Astrocyte of the cerebellum (primary cell): Measurements from ENCODE around the gene C10orf90.
"Not testable (repeated sequence)": the region's sequence is repeated elsewhere in the genome, so short reads cannot be mapped to it uniquely, and the experiment has no call there.

Source experiments
- DNase-seq: peaks from one replicate; pipeline ENCODE4 v3.0.0-alpha.2; 2011; ENCODE audit warnings: low read depth
- H3K4me3 ChIP-seq: 2 replicates; pipeline ENCODE4 v1.5.1; 2011; ENCODE audit warnings: mild to moderate bottlenecking, low read depth, low read length, moderate library complexity
- in situ Hi-C: cut with HindIII; loops from 2 replicates; pipeline ENCODE4 v1.10.0; 2017; ENCODE audit warnings: low sequenced_read_pairs
- TF ChIP-seq, protein P1 (sequence below): IDR thresholded peaks from 2 replicates; pipeline ENCODE4 v1.5.1; 2012; ENCODE audit warnings: low read length, low read depth, moderate library complexity, mild to moderate bottlenecking; ENCODE audit errors: missing control alignments

The C10orf90 gene

DNA sequence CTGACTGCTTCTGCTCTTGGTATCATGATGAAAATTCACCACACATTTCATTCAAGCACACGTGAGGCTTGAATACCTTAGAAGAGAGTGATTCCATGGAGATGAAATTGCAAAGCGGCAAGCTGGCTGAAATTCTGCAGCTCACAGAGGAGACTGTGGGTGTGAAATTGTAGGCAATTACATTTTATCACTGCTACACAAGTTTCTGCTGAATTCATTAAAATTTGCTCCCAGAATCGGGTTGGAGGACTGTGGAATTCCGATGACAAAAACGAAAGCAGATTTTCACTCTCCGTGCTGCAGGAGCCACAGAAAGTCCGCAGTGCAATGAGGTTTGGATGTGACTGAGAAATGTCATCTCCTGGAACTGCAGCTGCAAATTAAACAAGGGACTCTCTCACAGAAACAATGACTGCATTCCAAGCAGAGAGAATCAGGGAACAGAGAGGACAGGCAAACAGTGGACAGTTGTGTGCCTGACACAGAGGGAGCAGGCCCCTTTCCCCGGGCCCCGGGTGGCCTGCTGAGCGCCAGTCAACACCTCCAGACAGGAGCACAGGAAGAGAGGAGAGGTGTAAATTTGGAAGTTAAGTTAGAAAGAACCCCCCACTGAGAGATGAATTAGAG, 109.1 kb downstream of the C10orf90 start:
- in situ Hi-C loops: no loop called here

DNA sequence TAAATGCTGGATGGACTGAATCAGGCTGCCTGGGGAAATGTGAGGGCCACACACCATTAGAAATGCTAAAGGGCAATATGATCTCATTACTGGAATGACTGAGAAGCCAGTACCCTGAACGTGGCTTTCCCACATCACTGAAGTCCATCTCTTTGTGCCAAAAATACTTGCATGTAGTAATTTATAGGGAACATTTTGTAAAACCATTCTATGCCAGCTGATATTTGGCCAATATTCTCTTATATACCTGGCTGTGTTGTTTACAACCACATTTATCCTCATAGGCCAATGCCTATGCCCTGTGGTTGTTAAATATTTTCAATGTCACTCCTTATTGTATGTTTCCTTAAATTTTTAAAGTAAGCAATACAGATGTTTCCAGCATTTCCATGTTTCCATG, 111.6 kb downstream of the C10orf90 start:
- DNase-seq: no peak
- no peak overlapping the region for H3K4me3 ChIP-seq
- in situ Hi-C loops: no loop called here
- TF ChIP-seq, protein P1, sequence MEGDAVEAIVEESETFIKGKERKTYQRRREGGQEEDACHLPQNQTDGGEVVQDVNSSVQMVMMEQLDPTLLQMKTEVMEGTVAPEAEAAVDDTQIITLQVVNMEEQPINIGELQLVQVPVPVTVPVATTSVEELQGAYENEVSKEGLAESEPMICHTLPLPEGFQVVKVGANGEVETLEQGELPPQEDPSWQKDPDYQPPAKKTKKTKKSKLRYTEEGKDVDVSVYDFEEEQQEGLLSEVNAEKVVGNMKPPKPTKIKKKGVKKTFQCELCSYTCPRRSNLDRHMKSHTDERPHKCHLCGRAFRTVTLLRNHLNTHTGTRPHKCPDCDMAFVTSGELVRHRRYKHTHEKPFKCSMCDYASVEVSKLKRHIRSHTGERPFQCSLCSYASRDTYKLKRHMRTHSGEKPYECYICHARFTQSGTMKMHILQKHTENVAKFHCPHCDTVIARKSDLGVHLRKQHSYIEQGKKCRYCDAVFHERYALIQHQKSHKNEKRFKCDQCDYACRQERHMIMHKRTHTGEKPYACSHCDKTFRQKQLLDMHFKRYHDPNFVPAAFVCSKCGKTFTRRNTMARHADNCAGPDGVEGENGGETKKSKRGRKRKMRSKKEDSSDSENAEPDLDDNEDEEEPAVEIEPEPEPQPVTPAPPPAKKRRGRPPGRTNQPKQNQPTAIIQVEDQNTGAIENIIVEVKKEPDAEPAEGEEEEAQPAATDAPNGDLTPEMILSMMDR: no peak

More for the DNA sequence above, 109.1 kb downstream of the C10orf90 start:
- no peak for DNase-seq
- TF ChIP-seq, protein P1: no peak
- H3K4me3 ChIP-seq: peak overlapping the region; percentile 12

DNA sequence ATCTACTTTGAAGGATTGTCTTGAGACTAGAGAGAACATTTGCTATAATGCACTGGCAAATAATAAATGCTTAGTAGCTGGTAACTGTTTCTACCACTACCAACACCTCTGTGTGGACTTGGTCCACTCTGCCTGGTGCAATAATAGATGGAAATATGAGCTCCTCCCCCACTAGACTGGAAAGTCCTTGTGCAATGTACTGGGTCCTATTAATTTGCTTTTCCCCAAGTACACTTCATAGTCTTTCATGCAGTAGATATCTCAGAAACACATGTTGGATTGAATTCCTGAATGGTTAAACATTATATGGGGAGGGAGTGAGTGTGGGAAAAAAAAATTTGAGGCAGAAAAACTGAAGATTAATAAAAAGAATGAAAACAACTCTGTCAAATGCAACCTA, 119.3 kb downstream of the C10orf90 start:
- TF ChIP-seq, protein P1: no peak
- no peak for DNase-seq
- H3K4me3 ChIP-seq: no peak overlapping the region
- in situ Hi-C loops: no loop called here

DNA sequence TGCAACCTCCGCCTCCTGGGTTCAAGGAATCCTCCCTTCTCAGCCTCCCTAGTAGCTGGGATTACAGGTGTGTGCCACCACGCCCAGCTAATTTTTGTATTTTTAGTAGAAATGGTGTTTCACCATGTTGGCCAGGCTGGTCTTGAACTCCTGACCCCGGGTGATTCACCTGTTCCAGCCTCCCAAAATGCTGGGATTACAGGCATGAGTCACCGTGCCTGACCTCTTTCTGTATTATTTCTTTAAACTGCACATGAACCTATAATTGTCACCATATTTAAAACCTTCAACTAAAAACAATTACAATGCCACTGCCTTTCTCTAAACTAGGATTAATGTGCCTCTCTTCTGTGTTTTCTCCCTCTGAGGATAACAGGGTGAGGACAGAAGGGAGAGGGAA, 119.9 kb downstream of the C10orf90 start:
- in situ Hi-C loops, DNase-seq, H3K4me3 ChIP-seq: not testable (repeated sequence)

DNA sequence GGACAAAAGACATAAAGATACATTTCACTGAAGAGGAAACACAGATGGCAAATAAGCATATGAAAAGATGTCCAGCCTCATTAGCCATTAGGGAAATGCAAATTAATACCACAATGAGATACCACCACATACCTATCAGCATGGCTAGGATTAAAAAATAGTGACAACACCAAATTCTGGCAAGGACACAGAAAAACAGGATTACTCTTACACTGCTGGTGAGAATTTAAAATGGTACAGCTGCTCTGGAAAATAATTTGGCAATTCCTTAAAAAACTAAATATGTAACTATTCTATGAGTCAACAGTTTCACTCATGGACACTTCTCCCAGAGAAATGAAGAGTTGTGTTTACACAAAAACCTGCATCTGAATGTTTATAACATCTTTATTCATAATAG, 121.1 kb downstream of the C10orf90 start:
- no peak for DNase-seq
- in situ Hi-C loops: no loop called here
- TF ChIP-seq, protein P1: no peak
- no peak overlapping the region for H3K4me3 ChIP-seq

DNA sequence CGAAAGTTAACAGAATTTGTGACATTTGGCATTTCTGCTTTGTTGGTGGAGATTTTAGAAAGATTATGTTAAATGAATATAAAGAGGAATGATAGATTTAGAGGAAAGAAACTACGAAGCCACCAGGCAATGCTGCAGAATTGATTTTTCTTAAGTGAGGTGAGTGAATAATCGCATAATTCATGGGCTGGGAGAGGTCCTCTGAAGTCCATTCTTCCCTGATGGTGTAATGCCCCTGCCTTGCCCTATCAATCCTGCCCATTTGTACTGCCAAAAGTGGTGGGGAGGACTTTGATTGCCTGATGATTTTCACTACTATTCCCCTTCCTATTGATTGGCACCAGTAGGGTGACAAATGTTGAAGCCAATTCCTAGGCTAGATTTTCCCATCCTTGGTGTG, 125.9 kb downstream of the C10orf90 start:
- in situ Hi-C loops: no loop called here
- H3K4me3 ChIP-seq: no peak overlapping the region
- TF ChIP-seq, protein P1: no peak
- no peak for DNase-seq

DNA sequence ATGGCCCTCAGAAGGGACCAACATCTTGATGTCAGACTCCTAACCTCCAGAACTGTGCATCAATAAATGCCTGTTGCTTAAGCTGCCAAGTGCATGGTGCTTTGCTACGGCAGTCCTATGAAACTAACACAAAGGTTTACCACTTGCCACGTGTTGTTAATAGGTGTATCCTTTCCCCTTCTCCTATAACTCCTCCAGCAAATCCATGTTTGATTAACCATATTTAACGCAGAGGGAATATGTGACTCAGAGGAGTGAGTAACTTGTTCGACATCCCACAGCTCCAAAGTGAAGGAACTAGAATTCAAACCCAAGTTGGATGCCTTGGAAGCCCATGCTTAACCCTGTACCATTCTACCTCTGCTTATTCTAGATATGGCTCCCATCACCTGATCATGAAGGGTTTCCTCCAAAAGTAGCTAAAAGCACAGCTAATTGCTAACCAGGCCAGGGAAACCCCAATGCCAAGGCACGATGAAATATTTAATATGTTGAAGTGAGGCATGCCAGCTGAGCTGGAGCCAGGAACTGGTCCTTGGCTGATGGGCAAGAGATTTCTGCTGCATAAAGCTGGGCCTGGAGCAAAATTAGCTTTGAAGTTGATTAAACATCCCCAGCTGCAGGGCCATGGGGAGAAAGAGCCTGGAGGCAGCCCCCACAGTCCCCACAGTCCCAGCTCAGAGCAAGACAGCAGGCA, 131.9 kb downstream of the C10orf90 start:
- no peak overlapping the region for H3K4me3 ChIP-seq
- TF ChIP-seq, protein P1: no peak
- in situ Hi-C loops: no loop called here
- DNase-seq: no peak
